HUES6 (cell line): ENCODE results near the gene CACNA2D3.

Experiments used
- H3K27ac ChIP-seq: 2 replicates; pipeline ENCODE4 v1.7.0; 2013; ENCODE audit warnings: low read depth, mild to moderate bottlenecking, low read length, inconsistent platforms
- H3K27me3 ChIP-seq: 2 replicates; pipeline ENCODE4 v1.6.1; 2013; ENCODE audit warnings: low read length; ENCODE audit not compliant: control insufficient read depth, insufficient read depth
- H3K36me3 ChIP-seq: 2 replicates; pipeline ENCODE4 v1.6.1; 2013; ENCODE audit warnings: low read length; ENCODE audit not compliant: control insufficient read depth, insufficient read depth
- H3K4me1 ChIP-seq: 2 replicates; pipeline ENCODE4 v1.6.1; 2013; ENCODE audit warnings: low read length; ENCODE audit not compliant: control insufficient read depth, insufficient read depth
- H3K4me3 ChIP-seq: 2 replicates; pipeline ENCODE4 v1.5.1; 2013; ENCODE audit warnings: low read depth, low read length
- H3K9ac ChIP-seq: one replicate; pipeline ENCODE4 v1.6.1; 2013; ENCODE audit warnings: mild to moderate bottlenecking, low read length
- H3K9me3 ChIP-seq: 2 replicates; pipeline ENCODE4 v1.6.1; 2013; ENCODE audit warnings: low read depth, low read length; ENCODE audit not compliant: control insufficient read depth, insufficient read depth

The CACNA2D3 gene

GRCh38 chr3:54858093-54858785 lies 735.9 kb downstream of the CACNA2D3 start:
- Histone ChIP-seq H3K4me3 (no peak overlapping the region), H3K27ac (no peak overlapping the region), H3K9ac (no peak overlapping the region), H3K36me3 (no peaks in the 10 kb centered on the region), H3K27me3 (no peaks in the 10 kb centered on the region), H3K9me3 (no peaks in the 10 kb centered on the region), H3K4me1 (peaks cover 18% of the 10 kb centered on the region)

- Histone ChIP-seq H3K27ac (no peak overlapping the region), H3K36me3 (no peaks in the 10 kb centered on the region), H3K27me3 (no peaks in the 10 kb centered on the region), H3K9me3 (no peaks in the 10 kb centered on the region), H3K4me3 (no peak overlapping the region), H3K9ac (no peak overlapping the region), H3K4me1 (peaks cover 21% of the 10 kb centered on the region)
Observed at GRCh38 chr3:54859184-54859583, 736.8 kb downstream of the CACNA2D3 start.

- Histone ChIP-seq H3K27me3 (no peaks in the 10 kb centered on the region), H3K9ac (no peak overlapping the region), H3K27ac (no peak overlapping the region), H3K4me1 (peaks cover 21% of the 10 kb centered on the region), H3K4me3 (no peak overlapping the region), H3K36me3 (no peaks in the 10 kb centered on the region), H3K9me3 (no peaks in the 10 kb centered on the region)
Observed at GRCh38 chr3:54861248-54862067, 739.1 kb downstream of the CACNA2D3 start.

- Histone ChIP-seq H3K27ac (no peak overlapping the region), H3K4me1 (peaks cover 21% of the 10 kb centered on the region), H3K36me3 (no peaks in the 10 kb centered on the region), H3K9me3 (no peaks in the 10 kb centered on the region), H3K27me3 (no peaks in the 10 kb centered on the region), H3K4me3 (no peak overlapping the region), H3K9ac (no peak overlapping the region)
Observed at GRCh38 chr3:54862526-54862925, 740.2 kb downstream of the CACNA2D3 start.

GRCh38 chr3:54863366-54863765 lies 741.0 kb downstream of the CACNA2D3 start:
- Histone ChIP-seq H3K36me3 (no peaks in the 10 kb centered on the region), H3K9me3 (no peaks in the 10 kb centered on the region), H3K27me3 (no peaks in the 10 kb centered on the region), H3K4me3 (no peak overlapping the region), H3K9ac (no peak overlapping the region), H3K4me1 (peaks cover 18% of the 10 kb centered on the region), H3K27ac (no peak overlapping the region)

- Histone ChIP-seq H3K4me3 (no peak overlapping the region), H3K9me3 (no peaks in the 10 kb centered on the region), H3K27me3 (no peaks in the 10 kb centered on the region), H3K36me3 (no peaks in the 10 kb centered on the region), H3K4me1 (peaks cover 15% of the 10 kb centered on the region), H3K27ac (no peak overlapping the region), H3K9ac (no peak overlapping the region)
Observed at GRCh38 chr3:54863786-54864185, 741.4 kb downstream of the CACNA2D3 start.

- H3K4me3 ChIP-seq = no peak overlapping the region
- H3K27ac ChIP-seq = no peak overlapping the region
- no peak overlapping the region for H3K9ac ChIP-seq
Observed at GRCh38 chr3:54865316-54865715, 743.0 kb downstream of the CACNA2D3 start.

GRCh38 chr3:54866251-54866650 lies 743.9 kb downstream of the CACNA2D3 start:
- Histone ChIP-seq H3K36me3 (no peaks in the 10 kb centered on the region), H3K27ac (no peak overlapping the region), H3K4me1 (peaks cover 15% of the 10 kb centered on the region), H3K9me3 (no peaks in the 10 kb centered on the region), H3K9ac (no peak overlapping the region), H3K27me3 (no peaks in the 10 kb centered on the region), H3K4me3 (no peak overlapping the region)

More at GRCh38 chr3:54865316-54865715, 743.0 kb downstream of the CACNA2D3 start:
- Histone ChIP-seq H3K36me3 (no peaks in the 10 kb centered on the region), H3K27me3 (no peaks in the 10 kb centered on the region), H3K9me3 (no peaks in the 10 kb centered on the region), H3K4me1 (peaks cover 15% of the 10 kb centered on the region)

- Histone ChIP-seq H3K36me3 (no peaks in the 10 kb centered on the region), H3K9ac (no peak overlapping the region), H3K27ac (no peak overlapping the region), H3K4me1 (peaks cover 17% of the 10 kb centered on the region), H3K4me3 (no peak overlapping the region), H3K27me3 (no peaks in the 10 kb centered on the region), H3K9me3 (no peaks in the 10 kb centered on the region)
Observed at GRCh38 chr3:54870423-54870822, 748.1 kb downstream of the CACNA2D3 start.

GRCh38 chr3:54871867-54872266 lies 749.5 kb downstream of the CACNA2D3 start:
- Histone ChIP-seq H3K36me3 (no peaks in the 10 kb centered on the region), H3K4me3 (no peak overlapping the region), H3K9ac (no peak overlapping the region), H3K27me3 (no peaks in the 10 kb centered on the region), H3K4me1 (peaks cover 17% of the 10 kb centered on the region), H3K9me3 (no peaks in the 10 kb centered on the region), H3K27ac (no peak overlapping the region)
